Mucosa of gallbladder (tissue), 1 donor: ENCODE data around the gene ARID1B. TPM values are rescaled to one million over a fixed set of nuclear protein-coding genes. Genes with fewer than 3 reads are reported as not detected.

Source experiments
- DNase-seq: peaks from one replicate; pipeline ENCODE4 v3.0.0-alpha.2; 2020; ENCODE audit warnings: low spot score
- total RNA-seq: library from RNA; stranded (reverse); gene quantifications from one replicate; pipeline ENCODE4 v1.2.1, GENCODE V29; 2021
- donor health status: DM: no; HTN: no; CAD: no.

Gene ARID1B
- total RNA-seq, 1 donor from 2014 or later, result 101 TPM

GRCh38 chr6:157182503-157183264 is 405.5 kb downstream of the ARID1B start:
- no peak for DNase-seq

GRCh38 chr6:157184202-157185015 is 407.2 kb downstream of the ARID1B start:
- peak; percentile 82 for DNase-seq

DNA sequence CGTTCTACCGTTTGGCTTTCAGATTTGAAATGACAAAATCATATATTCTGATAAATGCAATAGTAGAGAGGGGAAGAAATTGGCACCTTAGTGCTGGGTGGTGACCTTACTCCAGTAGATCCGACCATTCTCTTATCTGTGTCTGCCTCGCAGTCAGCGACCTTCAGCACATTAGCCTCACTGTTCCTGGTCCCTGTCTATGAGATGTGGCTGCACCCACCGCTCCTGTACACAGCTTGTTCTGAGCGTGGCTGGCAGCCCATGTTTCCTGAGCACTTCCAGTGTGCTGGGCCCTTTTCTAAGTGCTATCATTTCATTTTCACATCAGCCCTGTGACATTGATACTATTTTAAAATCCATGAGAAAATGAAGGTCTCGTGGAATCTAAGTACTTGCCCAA is 408.0 kb downstream of the ARID1B start:
- no peak for DNase-seq

DNA sequence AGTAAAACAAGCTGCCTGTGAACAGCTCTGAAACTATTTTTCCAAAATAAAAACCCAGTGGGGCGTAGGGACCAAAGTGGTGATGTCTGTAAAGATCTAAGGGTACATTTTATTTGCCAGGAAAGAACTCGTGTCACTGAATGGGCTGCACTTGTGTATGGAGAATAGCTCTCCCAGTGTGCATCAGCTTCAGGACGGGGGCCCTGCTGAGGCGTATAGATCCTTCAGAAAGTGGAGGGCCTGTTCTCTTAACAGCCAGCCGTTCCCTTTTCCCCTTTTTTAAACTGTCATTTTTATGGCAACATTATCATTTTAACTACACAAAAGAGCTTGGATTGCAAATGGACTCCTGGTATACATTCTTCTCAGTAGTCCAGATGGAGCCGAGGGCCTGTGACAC is 408.8 kb downstream of the ARID1B start:
- DNase-seq, result no peak

DNA sequence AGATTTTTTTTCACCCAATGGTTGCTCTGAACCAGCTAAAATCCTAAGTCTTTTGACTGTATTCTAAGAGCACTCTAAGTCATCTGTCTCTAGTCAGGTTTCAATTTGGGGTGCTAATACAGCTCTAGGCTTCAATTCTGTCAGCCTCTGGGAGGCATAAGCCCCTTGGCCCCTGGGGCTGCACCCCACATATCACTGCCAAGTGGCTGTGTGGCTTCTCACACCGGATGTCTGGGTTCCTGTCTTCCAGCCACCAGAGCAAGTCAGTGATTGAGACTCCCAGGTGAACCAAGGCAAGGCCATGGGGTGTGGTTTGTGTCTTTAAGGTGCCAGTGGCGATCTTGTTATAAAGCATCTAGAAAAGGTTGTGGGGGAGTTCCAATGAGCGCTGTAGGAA is 409.6 kb downstream of the ARID1B start:
- DNase-seq, result no peak

GRCh38 chr6:157187182-157188083 is 410.3 kb downstream of the ARID1B start:
- peak; percentile 46 for DNase-seq

GRCh38 chr6:157188213-157188612 is 411.0 kb downstream of the ARID1B start:
- no peak for DNase-seq

DNA sequence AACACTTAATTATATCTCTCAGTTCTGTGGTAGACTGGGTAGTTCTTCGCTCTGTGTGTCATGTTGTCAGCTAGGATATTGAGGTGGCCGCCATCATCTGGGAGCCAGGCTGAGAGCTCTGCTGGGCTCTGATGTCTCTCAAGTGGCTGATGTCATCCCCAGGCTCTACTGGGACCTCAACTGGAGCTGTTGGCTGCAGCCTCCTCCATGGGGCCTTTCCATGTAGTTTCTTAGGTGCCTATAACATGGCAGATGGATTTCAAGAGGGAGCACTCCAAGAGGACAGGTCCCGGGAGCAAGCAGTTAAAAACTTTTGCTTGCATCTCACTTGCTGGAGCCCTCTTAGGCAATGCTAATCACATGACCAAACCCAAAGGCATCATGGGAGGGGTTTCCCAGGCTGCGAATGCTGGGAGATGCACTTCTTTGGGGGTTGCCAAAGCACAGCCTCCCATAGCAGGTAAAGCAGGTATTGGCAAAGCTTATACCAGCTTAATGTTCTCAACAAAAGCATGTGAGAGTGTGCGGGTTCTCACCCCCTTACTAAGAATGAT is 416.3 kb downstream of the ARID1B start:
- DNase-seq, result no peak

DNA sequence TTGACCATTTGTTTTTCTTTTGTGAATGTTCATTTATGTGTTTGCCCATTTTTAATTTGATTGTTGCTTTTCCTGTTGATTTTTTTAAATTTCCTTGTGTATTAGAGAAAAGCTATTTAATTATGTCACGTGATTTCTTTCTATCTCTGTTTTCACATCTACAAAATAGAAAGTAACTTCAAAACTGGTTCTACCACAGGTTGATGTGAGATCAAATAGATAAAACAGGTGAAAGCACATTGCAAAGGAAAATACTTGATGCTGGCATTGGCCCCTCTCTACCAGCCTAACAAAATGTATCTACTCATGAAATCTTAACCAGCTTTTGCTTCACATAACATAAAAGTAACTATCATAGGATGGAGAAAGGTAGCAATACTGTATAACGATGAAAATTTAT is 416.9 kb downstream of the ARID1B start:
- DNase-seq, result no peak

DNA sequence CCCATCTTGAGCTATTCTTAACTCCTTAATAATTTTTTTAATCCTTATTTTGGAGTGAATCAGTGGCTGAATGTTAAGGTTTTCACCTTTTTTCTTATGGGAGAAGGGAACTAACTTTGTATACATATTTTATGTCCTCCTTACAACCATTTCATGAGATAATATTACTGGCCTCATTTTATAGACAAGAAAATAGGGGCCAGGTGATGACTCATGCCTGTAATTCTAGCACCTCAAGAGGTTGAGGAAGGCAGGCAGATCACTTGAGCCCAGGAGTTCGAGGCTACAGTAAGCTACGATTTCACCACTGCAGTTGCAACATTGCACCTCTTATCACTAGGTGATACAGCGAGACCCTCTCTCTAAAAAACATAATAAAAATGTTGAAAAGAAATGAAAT is 417.5 kb downstream of the ARID1B start:
- no peak for DNase-seq

GRCh38 chr6:157196391-157196790 is 419.2 kb downstream of the ARID1B start:
- no peak for DNase-seq

- DNase-seq, result peak; percentile 86
Measured at GRCh38 chr6:157198425-157199279, 421.5 kb downstream of the ARID1B start.

- DNase-seq, result no peak
Measured at GRCh38 chr6:157200117-157200516, 422.9 kb downstream of the ARID1B start.

DNA sequence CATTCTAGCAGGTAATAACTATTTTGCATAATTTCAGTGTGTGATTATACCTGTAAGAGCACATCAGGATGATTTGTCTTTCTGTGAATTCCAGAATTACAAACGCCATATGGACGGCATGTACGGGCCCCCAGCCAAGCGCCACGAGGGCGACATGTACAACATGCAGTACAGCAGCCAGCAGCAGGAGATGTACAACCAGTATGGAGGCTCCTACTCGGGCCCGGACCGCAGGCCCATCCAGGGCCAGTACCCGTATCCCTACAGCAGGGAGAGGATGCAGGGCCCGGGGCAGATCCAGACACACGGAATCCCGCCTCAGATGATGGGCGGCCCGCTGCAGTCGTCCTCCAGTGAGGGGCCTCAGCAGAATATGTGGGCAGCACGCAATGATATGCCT is 423.4 kb downstream of the ARID1B start:
- DNase-seq, result no peak

GRCh38 chr6:157201083-157201482 is 423.9 kb downstream of the ARID1B start:
- no peak for DNase-seq

- DNase-seq, result no peak
Measured at GRCh38 chr6:157203312-157203744, 426.1 kb downstream of the ARID1B start.

GRCh38 chr6:157203764-157204163 is 426.6 kb downstream of the ARID1B start:
- no peak for DNase-seq

DNA sequence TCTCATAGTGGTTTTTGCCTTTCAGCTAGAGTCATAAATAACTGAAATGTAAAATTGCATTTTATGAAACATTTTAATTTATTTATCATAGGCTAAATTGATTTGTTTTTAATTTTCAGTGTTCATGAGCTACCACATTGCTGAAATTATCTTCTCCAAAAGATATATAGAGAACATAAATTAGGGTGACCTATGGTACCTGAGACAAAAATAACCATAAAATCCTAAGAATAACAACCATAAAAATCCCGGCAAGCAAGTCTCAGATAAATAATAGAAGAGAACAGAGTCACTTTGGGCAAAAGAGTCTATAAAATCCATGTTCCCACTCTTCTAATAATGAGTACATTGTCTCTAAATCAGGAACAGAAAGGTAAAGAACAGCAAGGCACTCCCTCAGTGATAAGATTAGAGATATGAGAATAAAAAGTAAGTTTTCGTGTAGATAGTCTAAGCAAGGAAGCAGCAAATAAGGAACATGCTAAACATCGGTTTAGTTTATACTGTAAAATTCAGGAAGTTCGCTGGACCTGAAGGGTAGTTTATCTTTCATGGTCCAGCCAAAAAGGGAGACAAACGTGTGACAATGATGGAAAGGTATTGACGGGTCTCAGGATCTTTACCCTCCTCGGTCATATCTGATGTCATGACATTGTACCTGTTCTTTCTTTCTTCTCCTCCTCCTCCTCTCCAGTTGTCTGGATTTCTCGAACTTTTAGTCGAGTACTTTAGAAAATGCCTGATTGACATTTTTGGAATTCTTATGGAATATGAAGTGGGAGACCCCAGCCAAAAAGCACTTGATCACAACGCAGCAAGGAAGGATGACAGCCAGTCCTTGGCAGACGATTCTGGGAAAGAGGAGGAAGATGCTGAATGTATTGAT is 428.5 kb downstream of the ARID1B start:
- DNase-seq, result no peak

DNA sequence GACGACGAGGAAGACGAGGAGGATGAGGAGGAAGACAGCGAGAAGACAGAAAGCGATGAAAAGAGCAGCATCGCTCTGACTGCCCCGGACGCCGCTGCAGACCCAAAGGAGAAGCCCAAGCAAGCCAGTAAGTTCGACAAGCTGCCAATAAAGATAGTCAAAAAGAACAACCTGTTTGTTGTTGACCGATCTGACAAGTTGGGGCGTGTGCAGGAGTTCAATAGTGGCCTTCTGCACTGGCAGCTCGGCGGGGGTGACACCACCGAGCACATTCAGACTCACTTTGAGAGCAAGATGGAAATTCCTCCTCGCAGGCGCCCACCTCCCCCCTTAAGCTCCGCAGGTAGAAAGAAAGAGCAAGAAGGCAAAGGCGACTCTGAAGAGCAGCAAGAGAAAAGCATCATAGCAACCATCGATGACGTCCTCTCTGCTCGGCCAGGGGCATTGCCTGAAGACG is 429.2 kb downstream of the ARID1B start:
- DNase-seq, result no peak
